Lung (tissue), 12 donors: Measurements from ENCODE around the gene RADIL. TPM values are rescaled to one million over a fixed set of nuclear protein-coding genes. Genes with fewer than 3 reads are reported as not detected.

Experiments used
- ATAC-seq: fragments of 200-7000 bp; cut with Tn5 transposase; one replicate; pipeline ENCODE4 v1.9.1; 2020; ENCODE audit warnings: moderate number of reproducible peaks; ENCODE audit not compliant: insufficient read depth, low FRiP score
- DNase-seq, 3 donors: peaks; one replicate each; pipeline ENCODE4 v3.0.0-alpha.2; 2013 to 2017
- H3K27ac ChIP-seq, 2 donors: one replicate each; pipeline ENCODE4 v1.5.1; 2013; ENCODE audit warnings: mild to moderate bottlenecking in 2 of 2, moderate library complexity in 2 of 2, control low read depth in 1 of 2, inconsistent platforms in 1 of 2, low read depth in 1 of 2, low read length in 1 of 2
- H3K27me3 ChIP-seq, 3 donors: one replicate each; pipeline ENCODE4 v1.5.1; 2013; ENCODE audit warnings: low read length in 2 of 3; ENCODE audit not compliant: control insufficient read depth in 3 of 3, insufficient read depth in 3 of 3
- H3K36me3 ChIP-seq, 4 donors: one replicate each; pipeline ENCODE4 v1.5.1; 2013; ENCODE audit warnings: low read length in 4 of 4, mild to moderate bottlenecking in 1 of 4, moderate library complexity in 1 of 4; ENCODE audit not compliant: control insufficient read depth in 4 of 4, insufficient read depth in 4 of 4
- H3K4me1 ChIP-seq, 5 donors: one replicate each; pipeline ENCODE4 v1.5.1; 2013; ENCODE audit warnings: low read length in 5 of 5, mild to moderate bottlenecking in 2 of 5, moderate library complexity in 1 of 5; ENCODE audit not compliant: control insufficient read depth in 5 of 5, insufficient read depth in 5 of 5
- H3K4me3 ChIP-seq: one replicate; pipeline ENCODE4 v1.5.1; 2013; ENCODE audit warnings: mild to moderate bottlenecking, control low read depth, moderate library complexity
- H3K9ac ChIP-seq, 2 donors: one replicate each; pipeline ENCODE4 v1.5.1; 2013; ENCODE audit warnings: low read length in 2 of 2, control low read depth in 1 of 2; ENCODE audit not compliant: insufficient read depth in 1 of 2
- H3K9me3 ChIP-seq, 4 donors: one replicate each; pipeline ENCODE4 v1.5.1; 2013; ENCODE audit warnings: low read length in 3 of 4, mild to moderate bottlenecking in 1 of 4, moderate library complexity in 1 of 4; ENCODE audit not compliant: control insufficient read depth in 4 of 4, insufficient read depth in 3 of 4
- CTCF ChIP-seq: IDR thresholded peaks from 2 replicates; pipeline ENCODE4 v1.5.1; 2012; ENCODE audit warnings: mild to moderate bottlenecking; ENCODE audit errors: control extremely low read depth, extremely low read depth
- WGBS, 2 donors: extraction: QIAGEN DNeasy Blood & Tissue Kit; methylation state at CpG; one replicate each; pipeline ENCODE4 v1.1.7; 2013; 5-methylcytosine and 5-hydroxymethylcytosine counted together
- polyA plus RNA-seq, 2 donors: library from polyadenylated mRNA; stranded (reverse); fragments of 200-250 nt; gene quantifications; one replicate each; pipeline ENCODE4 v1.2.1, GENCODE V29; 2013
- total RNA-seq, 2 donors: library from RNA; depleted of rRNA in 1 of 2; stranded (reverse); fragments of >200 nt in 1 of 2; gene quantifications; one replicate each; pipeline ENCODE4 v1.2.1, GENCODE V29; 2014 to 2021
- donor health status: control.
- donor health status: control.
- donor health status: Bipolar disorder and iron deficiency.
- donor health status: healthy.
- donor health status: DM: yes; HTN: yes; CAD: no.

Gene RADIL
- total and polyA plus RNA-seq, 4 donors, result 3.7 to 9.3 (median 6.3) TPM

- Histone ChIP-seq H3K4me3 (no peak overlapping the region), H3K27ac (no peak overlapping the region), H3K27me3 (no peaks in the 10 kb centered on the region), H3K9ac (no peak overlapping the region), H3K36me3 (peaks cover 0 to 3% (median under 1%) of the 10 kb centered on the region in 4 donors), H3K4me1 (peaks cover 0 to 5% (median 4%) of the 10 kb centered on the region in 5 donors), H3K9me3 (peaks cover 0 to 2% (median under 1%) of the 10 kb centered on the region in 4 donors)
- peak in 2 of 3 donors; percentile 79 to 89 for DNase-seq
- no peak for TF ChIP-seq CTCF
- no peak for ATAC-seq
- WGBS, 2 donors, result 69 to 77% methylated on average over 10 of the region's 10 CpGs
Measured at GRCh38 chr7:4856336-4857057, 27.0 kb downstream of the RADIL start.

- H3K4me3 ChIP-seq, result no peak overlapping the region
- no peak overlapping the region for H3K27ac ChIP-seq
- H3K27me3 ChIP-seq, result no peaks in the 10 kb centered on the region
- 74 to 79% methylated on average over 6 of the region's 6 CpGs for WGBS, 2 donors
- H3K9ac ChIP-seq, result peak overlapping the region in 1 of 2 donors; percentile 1
- TF ChIP-seq CTCF, result no peak
- ATAC-seq (no peak), DNase-seq (peak in 1 of 3 donors; percentile 34)
- peaks cover 0 to 6% (median 0%) of the 10 kb centered on the region in 4 donors for H3K36me3 ChIP-seq
- H3K9me3 ChIP-seq, result no peaks in the 10 kb centered on the region
- H3K4me1 ChIP-seq, result peaks cover 0 to 8% (median 4%) of the 10 kb centered on the region in 5 donors
Measured at GRCh38 chr7:4854916-4855315, 28.6 kb downstream of the RADIL start.

- no peak for TF ChIP-seq CTCF
- Histone ChIP-seq H3K27ac (no peak overlapping the region), H3K9me3 (no peaks in the 10 kb centered on the region), H3K4me3 (no peak overlapping the region), H3K9ac (no peak overlapping the region), H3K4me1 (peaks cover 0 to 16% (median 4%) of the 10 kb centered on the region in 5 donors), H3K36me3 (peaks cover 0 to 6% (median 0%) of the 10 kb centered on the region in 4 donors), H3K27me3 (no peaks in the 10 kb centered on the region)
- 74 to 77% methylated on average over 6 of the region's 6 CpGs for WGBS, 2 donors
- DNase-seq, result peak in 1 of 3 donors; percentile 6
- ATAC-seq, result no peak
Measured at GRCh38 chr7:4851459-4852422, 31.8 kb downstream of the RADIL start.
